Tibial nerve (tissue), 4 donors: ENCODE data around the gene PRRG2.

ENCODE experiments used
- EP300 ChIP-seq, 2 donors: sonication (generic); formaldehyde crosslinking; IDR thresholded peaks; one replicate each; pipeline ENCODE4 v1.6.1; 2017; ENCODE audit warnings: antibody characterized with exemption in 2 of 2, mild to moderate bottlenecking in 1 of 2
- POLR2A ChIP-seq, 2 donors: fragments of 450-650 bp; IDR thresholded peaks; one replicate each; pipeline ENCODE4 v1.6.1; 2017; ENCODE audit warnings: antibody characterized with exemption in 2 of 2, mild to moderate bottlenecking in 2 of 2, moderate library complexity in 2 of 2
- TF ChIP-seq, protein P1 (sequence below), 5 experiments: fragments of 200-600 bp in 3 of 5; fragments of 450-650 bp in 2 of 5; sonication (generic) in 3 of 5; IDR thresholded peaks; one replicate each; pipeline ENCODE4 v1.5.1; 2016 to 2019; ENCODE audit warnings: antibody characterized with exemption in 5 of 5, mild to moderate bottlenecking in 3 of 5, moderate library complexity in 2 of 5

DNA sequence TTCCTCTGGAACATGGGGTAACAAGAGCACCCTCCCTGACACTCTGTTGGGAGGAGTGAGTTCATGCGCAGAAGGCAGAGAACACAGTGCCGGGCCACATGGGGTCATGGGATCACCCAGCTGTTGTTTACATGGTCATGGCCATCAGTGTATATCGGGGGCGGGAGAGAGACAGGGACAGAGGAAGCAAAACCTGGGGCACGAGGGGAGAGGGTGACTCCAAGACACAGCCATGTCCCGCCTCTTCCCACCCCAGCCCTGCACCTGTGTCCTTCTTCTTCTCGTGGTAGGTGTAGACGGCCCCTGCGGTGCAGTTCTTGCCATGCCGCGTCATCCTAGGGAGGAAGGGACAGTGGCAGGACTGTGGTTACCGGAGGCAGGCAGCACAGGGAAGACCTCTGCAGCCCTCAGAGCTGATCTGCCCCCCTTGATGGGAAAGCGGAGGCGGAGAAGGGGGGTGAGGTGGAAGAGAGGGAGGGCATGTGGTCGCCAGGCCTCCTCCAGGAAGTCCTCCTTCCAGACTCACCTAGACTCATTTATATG, 20.7 kb upstream of the PRRG2 start:
- TF ChIP-seq, protein P1, sequence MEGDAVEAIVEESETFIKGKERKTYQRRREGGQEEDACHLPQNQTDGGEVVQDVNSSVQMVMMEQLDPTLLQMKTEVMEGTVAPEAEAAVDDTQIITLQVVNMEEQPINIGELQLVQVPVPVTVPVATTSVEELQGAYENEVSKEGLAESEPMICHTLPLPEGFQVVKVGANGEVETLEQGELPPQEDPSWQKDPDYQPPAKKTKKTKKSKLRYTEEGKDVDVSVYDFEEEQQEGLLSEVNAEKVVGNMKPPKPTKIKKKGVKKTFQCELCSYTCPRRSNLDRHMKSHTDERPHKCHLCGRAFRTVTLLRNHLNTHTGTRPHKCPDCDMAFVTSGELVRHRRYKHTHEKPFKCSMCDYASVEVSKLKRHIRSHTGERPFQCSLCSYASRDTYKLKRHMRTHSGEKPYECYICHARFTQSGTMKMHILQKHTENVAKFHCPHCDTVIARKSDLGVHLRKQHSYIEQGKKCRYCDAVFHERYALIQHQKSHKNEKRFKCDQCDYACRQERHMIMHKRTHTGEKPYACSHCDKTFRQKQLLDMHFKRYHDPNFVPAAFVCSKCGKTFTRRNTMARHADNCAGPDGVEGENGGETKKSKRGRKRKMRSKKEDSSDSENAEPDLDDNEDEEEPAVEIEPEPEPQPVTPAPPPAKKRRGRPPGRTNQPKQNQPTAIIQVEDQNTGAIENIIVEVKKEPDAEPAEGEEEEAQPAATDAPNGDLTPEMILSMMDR (IDR thresholded peaks at IDR 0.05), result no peak
- TF ChIP-seq POLR2A (IDR thresholded peaks at IDR 0.05) (no peak), EP300 (IDR thresholded peaks at IDR 0.05) (peak in 1 of 2 donors; percentile 31)
